GM19397 (cell line): Measurements from ENCODE around the gene IFNA6.

Experiments used
- ATAC-seq: cut with Tn5 transposase; IDR thresholded peaks from one replicate; pipeline ENCODE4 v1.9.1; 2021; ENCODE audit warnings: mild to moderate bottlenecking, moderate library complexity; ENCODE audit not compliant: unreplicated experiment

IFNA6 gene

DNA sequence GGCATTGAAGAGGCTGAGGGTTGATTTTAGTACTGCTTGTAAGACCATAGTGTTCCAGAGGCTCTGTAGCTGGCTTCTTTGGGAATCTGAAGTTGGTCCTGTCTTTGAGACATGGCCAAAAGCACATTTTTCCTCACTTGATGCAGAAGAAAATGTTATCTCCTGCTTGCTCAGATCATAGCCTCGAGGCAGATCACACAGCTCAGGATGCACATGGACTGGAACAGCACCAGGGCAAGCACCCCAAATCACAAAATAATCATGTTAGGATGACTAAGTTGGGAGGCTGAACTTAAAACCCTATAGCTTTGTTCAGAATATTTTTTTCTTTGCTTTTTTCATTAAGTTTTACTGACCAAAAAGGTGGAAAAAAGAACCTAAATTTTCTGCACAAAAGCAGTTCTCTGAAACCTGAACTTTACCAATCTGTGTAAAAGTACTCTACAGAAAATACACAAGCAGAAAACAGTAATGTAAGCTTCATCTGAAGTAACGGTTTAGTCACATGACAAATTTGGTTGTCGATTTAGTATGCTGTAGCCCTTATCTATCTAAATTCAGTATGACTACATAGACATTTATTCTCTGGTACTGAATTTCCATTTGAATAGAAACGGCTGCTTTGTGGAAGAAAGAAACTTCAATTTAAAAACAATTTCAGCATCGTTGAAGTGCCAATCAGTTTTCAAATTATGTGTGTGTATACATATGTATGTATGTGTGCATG lies 18.8 kb downstream of the IFNA6 start:
- ATAC-seq: no peak

DNA sequence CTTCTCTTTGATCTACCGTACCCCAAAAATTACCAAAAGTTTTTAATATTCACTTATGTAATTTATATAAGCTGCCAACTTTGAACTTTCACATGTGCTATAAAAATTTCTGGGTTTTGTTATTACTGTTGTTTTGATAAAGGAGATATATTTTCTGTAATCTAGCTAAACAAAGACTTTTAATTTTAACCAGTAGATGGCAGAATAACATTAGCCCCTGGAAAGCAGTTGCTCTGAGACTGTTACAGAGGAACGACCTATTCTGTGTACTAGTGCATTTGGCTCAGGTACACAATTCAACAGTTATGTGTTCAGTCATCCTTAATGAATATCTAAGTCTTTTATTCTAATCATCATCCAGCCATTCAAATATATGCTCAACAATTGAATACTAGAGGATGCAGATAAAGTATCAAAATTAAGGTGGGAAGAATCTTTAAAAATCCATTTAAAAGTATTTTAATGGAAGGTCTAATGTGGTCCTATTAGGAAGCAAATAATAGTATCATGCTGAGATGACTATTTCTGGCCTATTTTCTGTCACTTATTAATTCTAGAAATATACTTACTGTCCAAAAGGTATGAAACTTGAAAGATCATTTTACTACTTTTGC lies 24.1 kb downstream of the IFNA6 start:
- ATAC-seq: no peak

DNA sequence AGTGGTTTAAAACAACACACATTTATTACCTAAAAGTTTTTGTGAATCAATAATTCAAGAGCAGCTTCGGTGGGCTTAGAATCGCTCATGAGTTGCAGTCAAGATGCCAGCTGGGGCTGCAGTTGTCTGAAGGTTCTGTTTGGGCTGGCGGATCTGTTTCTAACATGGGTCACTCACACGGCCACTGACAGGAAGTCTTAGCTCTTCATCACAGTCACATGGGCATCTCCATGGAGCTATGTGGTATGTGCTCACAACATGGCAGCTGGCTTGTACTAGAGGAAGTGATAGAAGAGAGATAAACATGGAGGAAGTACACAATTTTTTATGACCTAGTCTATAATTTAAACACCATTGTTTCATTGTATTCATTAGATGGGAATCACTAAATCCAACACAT lies 26.6 kb downstream of the IFNA6 start:
- ATAC-seq: no peak

DNA sequence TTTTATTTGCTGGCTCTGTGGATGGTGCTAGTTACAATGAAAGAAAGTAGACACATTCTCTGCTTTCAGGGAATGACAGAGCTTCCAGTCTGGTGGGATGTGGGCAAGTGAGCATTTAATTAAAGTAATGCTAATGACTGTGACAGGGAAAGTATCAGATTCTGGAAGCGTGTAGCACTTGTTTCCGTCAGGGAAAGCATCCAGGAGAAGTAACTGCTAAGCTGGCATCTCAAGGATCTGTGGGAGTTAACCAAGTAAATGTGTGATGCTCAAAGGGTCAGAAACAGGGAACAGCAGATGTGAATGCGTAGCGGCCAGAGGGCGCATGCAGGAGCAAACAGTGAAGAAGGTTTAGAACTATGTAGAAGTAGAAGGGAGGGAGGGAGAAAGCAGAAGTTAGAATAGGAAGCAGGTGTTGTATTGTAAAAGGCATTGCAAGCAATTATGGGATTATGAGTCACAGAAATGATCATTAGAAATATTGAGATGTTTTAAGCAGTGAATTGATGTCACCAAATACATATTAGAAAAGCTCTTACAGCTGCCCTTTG lies 27.7 kb downstream of the IFNA6 start:
- ATAC-seq: no peak

DNA sequence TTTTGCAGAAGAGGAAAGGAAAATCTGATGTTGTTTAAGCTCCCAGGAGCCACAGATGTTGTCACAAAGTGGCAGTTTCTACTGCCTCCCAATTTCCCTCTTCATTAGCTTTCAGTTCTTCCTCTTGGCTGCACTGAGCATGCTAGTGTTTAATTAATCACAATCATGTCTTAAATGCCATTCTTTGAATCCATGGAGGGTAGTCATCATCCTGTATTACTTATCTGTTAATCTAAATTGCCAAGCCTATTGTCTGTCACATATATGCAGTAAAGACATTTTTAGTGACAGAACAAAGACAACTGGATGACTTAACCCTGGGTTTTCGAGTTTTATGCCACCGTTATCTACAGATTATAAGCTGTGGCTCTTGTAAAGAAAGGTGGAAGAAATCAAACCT lies 30.2 kb downstream of the IFNA6 start:
- ATAC-seq: no peak

DNA sequence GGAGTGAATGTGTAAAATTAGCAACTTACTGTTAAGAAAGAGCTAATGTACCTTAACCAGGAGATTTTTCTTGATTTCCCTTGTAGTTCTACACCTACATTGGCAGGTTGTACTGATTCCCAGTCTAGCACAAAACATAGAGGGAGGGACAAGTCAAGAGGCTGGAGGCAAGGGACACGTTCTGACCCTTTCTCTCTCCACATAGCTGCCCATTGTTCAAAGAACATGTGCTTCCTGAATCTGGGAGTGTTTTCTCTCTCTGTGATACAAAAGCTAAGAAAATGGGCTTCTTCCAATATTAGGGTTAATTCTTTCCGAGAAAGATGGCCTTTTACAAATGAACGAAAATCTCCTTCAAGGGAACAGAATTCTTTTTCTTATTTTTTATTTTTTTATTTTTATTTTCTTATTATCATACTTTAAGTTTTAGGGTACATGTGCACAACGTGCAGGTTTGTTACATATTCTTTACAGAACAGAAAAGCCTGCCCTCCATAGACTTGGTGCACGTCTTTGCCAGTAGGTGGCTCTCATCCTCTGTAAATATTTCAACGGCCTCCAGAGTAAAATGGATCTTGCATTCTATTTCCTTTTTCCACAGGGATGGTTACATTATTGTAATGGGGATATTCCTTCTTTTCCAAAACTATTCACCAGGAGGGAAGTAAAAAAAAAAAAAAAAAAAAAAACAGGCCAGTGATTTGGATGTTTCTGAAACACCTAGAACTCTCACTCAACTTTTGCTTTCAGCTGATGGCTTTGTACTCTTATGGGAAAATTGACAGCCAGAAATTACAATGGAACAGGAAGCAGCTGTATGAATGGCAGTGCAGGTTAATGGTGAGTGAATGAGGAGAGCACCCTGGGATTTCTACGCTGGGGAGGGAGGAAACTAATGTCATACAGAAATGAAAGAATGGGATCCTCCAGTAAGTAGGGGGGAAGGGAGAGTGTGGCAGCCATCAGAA lies 32.4 kb downstream of the IFNA6 start:
- ATAC-seq: no peak

DNA sequence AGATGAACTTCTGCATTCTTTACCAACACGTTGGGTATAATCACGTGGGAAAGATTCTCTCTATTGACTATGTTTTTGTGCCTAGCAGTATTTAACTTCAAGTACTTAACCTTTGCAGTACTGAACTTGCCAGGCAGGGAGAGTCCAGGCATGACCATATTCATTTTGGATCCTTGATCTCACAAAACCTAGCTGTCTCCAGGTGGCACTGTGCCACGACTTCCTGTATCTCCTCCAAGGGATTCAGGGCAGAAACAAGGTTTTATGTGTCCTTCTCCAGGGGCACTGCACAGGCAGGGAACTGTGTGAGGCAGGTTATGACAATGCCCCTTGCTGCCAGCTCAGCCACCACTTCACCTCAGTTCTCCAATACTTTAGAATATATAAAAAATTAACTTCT lies 33.8 kb downstream of the IFNA6 start:
- ATAC-seq: no peak

DNA sequence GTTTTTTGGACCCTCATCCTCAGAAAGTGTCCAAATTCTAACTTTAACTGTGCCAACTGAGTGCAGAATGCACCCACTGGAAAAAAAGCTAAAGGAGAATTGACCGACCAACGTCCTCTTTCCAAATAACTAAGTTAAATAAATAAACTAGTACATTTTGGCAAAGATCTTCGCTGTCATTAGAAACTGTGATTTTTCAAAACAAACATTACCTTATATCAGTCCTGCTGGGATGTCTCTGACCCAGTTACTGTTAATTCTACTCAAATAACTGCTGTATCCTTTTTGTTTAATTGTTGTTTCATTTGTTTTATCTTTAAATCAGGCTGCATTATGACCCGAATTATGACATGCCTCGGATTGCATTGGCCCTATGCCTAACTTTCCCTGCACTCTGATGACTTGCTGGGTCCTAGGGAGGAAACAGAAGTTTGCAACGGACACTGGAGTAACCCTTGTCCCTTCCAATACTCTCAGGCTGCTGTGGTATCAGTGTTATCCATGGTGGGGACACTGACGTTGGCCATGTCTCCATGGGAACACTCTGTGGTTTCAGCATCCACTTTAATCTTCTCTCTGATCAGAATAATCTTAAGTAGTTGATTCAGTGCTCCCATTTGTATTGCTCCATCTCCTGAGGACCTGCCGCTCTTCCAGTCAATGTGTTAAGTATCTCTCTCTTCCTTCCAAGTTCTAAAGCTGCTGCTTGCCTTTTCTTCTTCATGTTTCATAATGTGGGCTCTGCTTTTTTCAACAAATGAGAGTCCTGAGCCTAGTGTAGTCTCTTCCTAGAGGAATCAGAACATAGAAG lies 34.5 kb downstream of the IFNA6 start:
- ATAC-seq: no peak

DNA sequence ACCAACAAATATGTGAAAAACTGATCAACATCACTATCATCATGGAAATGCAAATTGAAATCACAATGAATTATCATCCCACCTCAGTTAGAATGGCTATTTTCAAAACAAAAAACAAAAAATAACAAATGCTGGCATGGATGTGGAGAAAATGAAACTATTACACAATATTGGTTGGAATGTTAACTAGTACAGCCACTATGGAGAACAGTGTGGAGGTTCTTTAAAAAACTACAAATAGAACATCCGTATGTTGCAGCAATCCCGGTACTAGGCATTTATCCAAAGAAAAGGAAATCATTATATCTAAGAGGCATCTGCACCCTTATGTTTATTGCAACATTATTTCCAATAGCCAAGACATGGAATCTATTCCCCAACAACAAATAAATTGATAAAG lies 36.5 kb downstream of the IFNA6 start:
- no peak for ATAC-seq

DNA sequence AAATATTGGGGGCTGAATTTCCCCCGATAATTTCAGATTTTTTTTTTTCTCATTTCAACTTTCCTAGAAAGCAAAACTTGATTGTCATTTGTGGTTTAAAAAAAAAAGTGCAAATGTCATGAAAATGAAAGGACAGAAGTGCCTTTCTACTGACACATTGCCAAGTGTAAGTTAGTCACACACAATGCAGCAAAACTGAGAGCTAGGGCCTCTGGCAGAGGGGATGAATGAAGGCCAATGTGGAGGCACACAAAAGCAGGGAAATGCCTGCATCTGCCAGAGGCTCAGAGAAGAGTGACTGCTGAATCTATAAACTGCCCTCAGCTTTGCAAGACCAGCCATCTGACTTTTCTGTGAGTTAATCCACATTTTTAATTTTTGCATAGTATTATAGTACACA lies 38.8 kb downstream of the IFNA6 start:
- ATAC-seq: no peak

DNA sequence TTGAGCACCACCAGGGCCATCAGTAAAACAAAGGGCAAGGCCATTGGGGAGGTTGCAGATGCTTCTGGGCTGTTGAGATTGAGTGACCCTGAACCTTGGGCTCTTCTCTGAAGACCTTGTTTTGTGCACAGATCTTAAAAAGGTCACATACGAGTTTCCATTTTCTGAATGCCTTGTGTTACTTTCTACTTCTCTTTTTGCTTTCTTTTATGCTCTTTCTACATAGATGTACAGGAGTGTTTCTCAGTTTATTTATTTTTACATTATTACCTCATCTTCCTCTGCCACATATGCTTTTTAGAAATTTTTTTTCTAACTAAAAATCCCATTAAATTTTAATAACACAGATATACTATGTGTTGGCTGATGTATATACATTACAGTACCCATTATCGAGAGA lies 45.5 kb downstream of the IFNA6 start, which contains the start of gene IFNA5:
Gene IFNA5 (minus strand): TSS at position 101 of the 400 bp plus-strand sequence. CDS start 57 bp downstream, at position 44.
- no peak for ATAC-seq
